ENCODE results near the gene CDH24.

- TF ChIP-seq POLR2AphosphoS5 (IDR thresholded peaks at IDR 0.05; ENCODE audit: low read depth): peak; percentile 69
- TF ChIP-seq, protein P1, sequence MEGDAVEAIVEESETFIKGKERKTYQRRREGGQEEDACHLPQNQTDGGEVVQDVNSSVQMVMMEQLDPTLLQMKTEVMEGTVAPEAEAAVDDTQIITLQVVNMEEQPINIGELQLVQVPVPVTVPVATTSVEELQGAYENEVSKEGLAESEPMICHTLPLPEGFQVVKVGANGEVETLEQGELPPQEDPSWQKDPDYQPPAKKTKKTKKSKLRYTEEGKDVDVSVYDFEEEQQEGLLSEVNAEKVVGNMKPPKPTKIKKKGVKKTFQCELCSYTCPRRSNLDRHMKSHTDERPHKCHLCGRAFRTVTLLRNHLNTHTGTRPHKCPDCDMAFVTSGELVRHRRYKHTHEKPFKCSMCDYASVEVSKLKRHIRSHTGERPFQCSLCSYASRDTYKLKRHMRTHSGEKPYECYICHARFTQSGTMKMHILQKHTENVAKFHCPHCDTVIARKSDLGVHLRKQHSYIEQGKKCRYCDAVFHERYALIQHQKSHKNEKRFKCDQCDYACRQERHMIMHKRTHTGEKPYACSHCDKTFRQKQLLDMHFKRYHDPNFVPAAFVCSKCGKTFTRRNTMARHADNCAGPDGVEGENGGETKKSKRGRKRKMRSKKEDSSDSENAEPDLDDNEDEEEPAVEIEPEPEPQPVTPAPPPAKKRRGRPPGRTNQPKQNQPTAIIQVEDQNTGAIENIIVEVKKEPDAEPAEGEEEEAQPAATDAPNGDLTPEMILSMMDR (conservative IDR thresholded peaks at IDR 0.05; ENCODE audit: low read depth in 2 of 2): no peak
- TF ChIP-seq EZH2phosphoT487 (IDR thresholded peaks at IDR 0.05; ENCODE audit: unreplicated experiment): no peak
Observed at GRCh38 chr14:23094666-23095195, 37.4 kb upstream of the CDH24 start, which contains the start of gene ACIN1.
